ENCODE data around the gene NMRK2. TPM values are rescaled to one million over a fixed set of nuclear protein-coding genes. Genes with fewer than 3 reads are reported as not detected.

NMRK2 gene
- total RNA-seq, 1 experiment from 2014 or later: 61.9 TPM

DNA sequence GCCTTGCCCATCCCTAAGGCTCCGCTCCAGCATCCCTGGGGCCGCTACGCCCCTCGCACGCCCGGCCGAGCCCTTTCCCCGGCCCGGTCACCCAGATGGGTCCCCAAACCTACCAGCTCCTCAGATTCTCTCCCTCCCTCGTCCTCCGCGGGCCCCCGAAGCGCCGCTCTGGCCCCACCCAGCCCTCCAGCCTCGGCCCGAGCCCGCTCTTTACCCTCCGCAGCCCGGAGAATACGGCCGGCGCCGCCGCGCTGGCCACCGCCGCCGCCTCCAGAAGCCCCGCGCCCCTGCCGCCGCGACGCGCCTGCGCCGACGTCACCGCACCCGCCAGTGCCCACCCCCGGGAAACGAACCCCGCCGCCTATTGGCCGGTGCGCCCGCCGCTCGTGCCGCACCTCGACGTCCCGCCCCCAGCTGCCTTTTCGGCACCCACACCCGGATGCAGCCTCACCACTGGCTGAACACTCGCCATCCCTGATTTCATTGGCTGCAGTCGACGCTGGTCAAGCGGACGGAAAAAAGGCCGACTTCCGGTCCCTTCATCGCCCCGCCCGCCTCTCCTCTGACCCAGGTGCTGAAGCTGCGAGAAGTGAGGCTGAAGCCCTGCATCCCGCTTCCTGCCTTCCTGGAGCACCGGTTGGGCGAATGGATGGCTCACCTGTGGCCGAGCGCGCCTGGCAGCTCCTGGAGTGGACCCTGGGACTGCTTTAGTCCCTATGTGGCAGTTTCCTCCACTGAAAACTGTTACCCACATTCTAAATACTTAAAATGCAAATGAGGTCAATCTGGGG, 38.1 kb downstream of the NMRK2 start, which contains the start of gene DAPK3 (continued):
- TF ChIP-seq NFATC4 (CRISPR knock-in tag; IDR thresholded peaks at IDR 0.05): peak; percentile 89; the same call in 1 of the 2 replicates
- TF ChIP-seq, protein P1, sequence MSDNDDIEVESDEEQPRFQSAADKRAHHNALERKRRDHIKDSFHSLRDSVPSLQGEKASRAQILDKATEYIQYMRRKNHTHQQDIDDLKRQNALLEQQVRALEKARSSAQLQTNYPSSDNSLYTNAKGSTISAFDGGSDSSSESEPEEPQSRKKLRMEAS (CRISPR knock-in tag; IDR thresholded peaks at IDR 0.05): peak; percentile 65
- peak; percentile 94 for TF ChIP-seq NFYB (CRISPR knock-in tag; conservative IDR thresholded peaks at IDR 0.05; ENCODE audit: low read depth)
- TF ChIP-seq GABPB1 (CRISPR knock-in tag; IDR thresholded peaks at IDR 0.05): peak; percentile 10; the same call in 1 of the 2 replicates
- no peak for TF ChIP-seq NR1H2 (CRISPR knock-in tag; IDR thresholded peaks at IDR 0.05)
- TF ChIP-seq MXD4 (CRISPR knock-in tag; IDR thresholded peaks at IDR 0.05; ENCODE audit: borderline replicate concordance): no peak
- peak; percentile 8; the same call in 1 of the 2 replicates for TF ChIP-seq TEAD1 (CRISPR knock-in tag; IDR thresholded peaks at IDR 0.05)
- no peak for TF ChIP-seq ZNF317 (CRISPR knock-in tag; IDR thresholded peaks at IDR 0.05; ENCODE audit: borderline replicate concordance, low read depth)
- TF ChIP-seq FOXP1 (CRISPR knock-in tag; IDR thresholded peaks at IDR 0.05; ENCODE audit: borderline replicate concordance): peak; percentile 67
- TF ChIP-seq, protein P2, sequence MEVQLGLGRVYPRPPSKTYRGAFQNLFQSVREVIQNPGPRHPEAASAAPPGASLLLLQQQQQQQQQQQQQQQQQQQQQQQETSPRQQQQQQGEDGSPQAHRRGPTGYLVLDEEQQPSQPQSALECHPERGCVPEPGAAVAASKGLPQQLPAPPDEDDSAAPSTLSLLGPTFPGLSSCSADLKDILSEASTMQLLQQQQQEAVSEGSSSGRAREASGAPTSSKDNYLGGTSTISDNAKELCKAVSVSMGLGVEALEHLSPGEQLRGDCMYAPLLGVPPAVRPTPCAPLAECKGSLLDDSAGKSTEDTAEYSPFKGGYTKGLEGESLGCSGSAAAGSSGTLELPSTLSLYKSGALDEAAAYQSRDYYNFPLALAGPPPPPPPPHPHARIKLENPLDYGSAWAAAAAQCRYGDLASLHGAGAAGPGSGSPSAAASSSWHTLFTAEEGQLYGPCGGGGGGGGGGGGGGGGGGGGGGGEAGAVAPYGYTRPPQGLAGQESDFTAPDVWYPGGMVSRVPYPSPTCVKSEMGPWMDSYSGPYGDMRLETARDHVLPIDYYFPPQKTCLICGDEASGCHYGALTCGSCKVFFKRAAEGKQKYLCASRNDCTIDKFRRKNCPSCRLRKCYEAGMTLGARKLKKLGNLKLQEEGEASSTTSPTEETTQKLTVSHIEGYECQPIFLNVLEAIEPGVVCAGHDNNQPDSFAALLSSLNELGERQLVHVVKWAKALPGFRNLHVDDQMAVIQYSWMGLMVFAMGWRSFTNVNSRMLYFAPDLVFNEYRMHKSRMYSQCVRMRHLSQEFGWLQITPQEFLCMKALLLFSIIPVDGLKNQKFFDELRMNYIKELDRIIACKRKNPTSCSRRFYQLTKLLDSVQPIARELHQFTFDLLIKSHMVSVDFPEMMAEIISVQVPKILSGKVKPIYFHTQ (CRISPR knock-in tag; IDR thresholded peaks at IDR 0.05): peak; percentile 83

DNA sequence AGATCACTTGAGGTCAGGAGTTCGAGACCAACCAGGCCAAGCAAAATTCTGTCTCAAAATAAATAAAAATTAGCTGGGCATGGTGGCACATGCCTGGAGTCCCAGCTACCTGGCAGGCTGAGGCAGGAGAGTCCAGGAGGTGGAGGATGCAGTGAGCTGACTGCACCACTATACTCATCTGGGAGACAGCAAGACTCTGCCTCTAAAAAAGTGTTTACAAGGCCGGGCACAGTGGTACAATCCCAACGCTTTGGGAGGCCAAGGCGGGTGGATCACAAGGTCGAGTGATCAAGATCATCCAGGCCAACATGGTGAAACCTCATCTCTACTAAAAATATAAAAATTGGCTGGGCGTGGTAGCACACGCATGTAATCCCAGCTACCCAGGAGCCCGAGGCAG, 42.3 kb downstream of the NMRK2 start:
- peak; percentile 52; the same call in 1 of the 2 replicates for TF ChIP-seq NFATC4 (CRISPR knock-in tag; IDR thresholded peaks at IDR 0.05)
- peak; percentile 49; the same call in 1 of the 2 replicates for TF ChIP-seq PRRX2 (CRISPR knock-in tag; IDR thresholded peaks at IDR 0.05)
- peak; percentile 12; the same call in 1 of the 2 replicates for TF ChIP-seq ZNF416 (CRISPR knock-in tag; IDR thresholded peaks at IDR 0.05)
- no peak for TF ChIP-seq GTF2I (CRISPR knock-in tag; conservative IDR thresholded peaks at IDR 0.05)
- Mint-ChIP-seq H3K4me3 (no peak overlapping the region), H3K27me3 (ENCODE audit: low read depth) (no peaks in the 10 kb centered on the region), H3K36me3 (peaks cover 45% of the 10 kb centered on the region), H3K9me3 (no peaks in the 10 kb centered on the region), H3K27ac (no peak overlapping the region), H3K4me1 (peaks cover 9% of the 10 kb centered on the region)
- CTCF ChIA-PET: interaction anchor here (0.7 kb wide), 1 partner anchor 165 kb away, joined by 3 read pairs; no protein-coding TSS in a partner anchor
- POLR2A ChIA-PET: interaction anchor here (0.7 to 1.2 kb wide), 4 partner anchors 11 to 1204 kb away, joined by 3 to 7 read pairs (median 4); no protein-coding TSS in a partner anchor
- ATAC-seq: no peak
- DNase-seq (ENCODE audit: low spot score): no peak

DNA sequence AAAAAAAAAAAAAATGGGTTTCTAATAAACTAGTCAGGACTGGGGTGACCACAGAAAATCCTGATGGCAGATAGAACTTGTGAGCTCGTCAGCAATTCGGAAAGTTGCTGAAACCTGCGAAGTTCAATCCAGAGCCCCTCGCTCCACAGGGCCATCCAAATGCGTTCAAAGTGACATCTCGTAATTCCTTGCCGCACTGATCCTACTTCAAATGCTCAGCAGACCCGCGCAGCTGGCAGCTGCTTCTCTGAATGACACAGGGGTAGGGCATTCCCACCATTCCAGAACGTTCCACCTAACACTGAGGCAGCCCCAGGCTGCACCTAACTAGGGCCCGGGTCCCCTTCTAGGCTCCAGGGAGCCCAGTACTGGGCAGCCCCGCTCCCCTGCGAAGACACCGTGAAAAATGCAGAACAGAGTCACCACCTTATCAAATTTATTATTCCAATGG, 42.8 kb downstream of the NMRK2 start:
- ChIA-PET CTCF (interaction anchor here (0.7 kb wide), 1 partner anchor 164 kb away, joined by 3 read pairs; no protein-coding TSS in a partner anchor), POLR2A (interaction anchor here (0.7 to 1.2 kb wide), 4 partner anchors 10 to 1205 kb away, joined by 3 to 7 read pairs (median 4); no protein-coding TSS in a partner anchor)
- DNase-seq (ENCODE audit: low spot score) (no peak), ATAC-seq (no peak)
- H3K36me3 Mint-ChIP-seq: peaks cover 50% of the 10 kb centered on the region
- peaks cover 6% of the 10 kb centered on the region for H3K4me1 Mint-ChIP-seq
- peak overlapping the region; percentile 60 for H3K27ac Mint-ChIP-seq
- H3K4me3 Mint-ChIP-seq: no peak overlapping the region
- H3K9me3 Mint-ChIP-seq: no peaks in the 10 kb centered on the region
- no peaks in the 10 kb centered on the region for H3K27me3 Mint-ChIP-seq (ENCODE audit: low read depth)
- TF ChIP-seq SOX15 (CRISPR knock-in tag; IDR thresholded peaks at IDR 0.05) (no peak), NFATC4 (CRISPR knock-in tag; IDR thresholded peaks at IDR 0.05) (peak; percentile 85), PRRX2 (CRISPR knock-in tag; IDR thresholded peaks at IDR 0.05) (peak; percentile 41; the same call in 1 of the 2 replicates), EMX1 (CRISPR knock-in tag; IDR thresholded peaks at IDR 0.05) (peak; percentile 53; the same call in 1 of the 2 replicates), ZNF396 (CRISPR knock-in tag; IDR thresholded peaks at IDR 0.05; ENCODE audit: borderline replicate concordance) (no peak)
- TF ChIP-seq, protein P3, sequence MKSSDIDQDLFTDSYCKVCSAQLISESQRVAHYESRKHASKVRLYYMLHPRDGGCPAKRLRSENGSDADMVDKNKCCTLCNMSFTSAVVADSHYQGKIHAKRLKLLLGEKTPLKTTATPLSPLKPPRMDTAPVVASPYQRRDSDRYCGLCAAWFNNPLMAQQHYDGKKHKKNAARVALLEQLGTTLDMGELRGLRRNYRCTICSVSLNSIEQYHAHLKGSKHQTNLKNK (CRISPR knock-in tag; IDR thresholded peaks at IDR 0.05): 0 out of 2 replicates have a peak, but pooled peaks have one; percentile 20
- TF ChIP-seq, protein P4, sequence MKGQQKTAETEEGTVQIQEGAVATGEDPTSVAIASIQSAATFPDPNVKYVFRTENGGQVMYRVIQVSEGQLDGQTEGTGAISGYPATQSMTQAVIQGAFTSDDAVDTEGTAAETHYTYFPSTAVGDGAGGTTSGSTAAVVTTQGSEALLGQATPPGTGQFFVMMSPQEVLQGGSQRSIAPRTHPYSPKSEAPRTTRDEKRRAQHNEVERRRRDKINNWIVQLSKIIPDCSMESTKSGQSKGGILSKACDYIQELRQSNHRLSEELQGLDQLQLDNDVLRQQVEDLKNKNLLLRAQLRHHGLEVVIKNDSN (CRISPR knock-in tag; IDR thresholded peaks at IDR 0.05): no peak
- TF ChIP-seq, protein P5, sequence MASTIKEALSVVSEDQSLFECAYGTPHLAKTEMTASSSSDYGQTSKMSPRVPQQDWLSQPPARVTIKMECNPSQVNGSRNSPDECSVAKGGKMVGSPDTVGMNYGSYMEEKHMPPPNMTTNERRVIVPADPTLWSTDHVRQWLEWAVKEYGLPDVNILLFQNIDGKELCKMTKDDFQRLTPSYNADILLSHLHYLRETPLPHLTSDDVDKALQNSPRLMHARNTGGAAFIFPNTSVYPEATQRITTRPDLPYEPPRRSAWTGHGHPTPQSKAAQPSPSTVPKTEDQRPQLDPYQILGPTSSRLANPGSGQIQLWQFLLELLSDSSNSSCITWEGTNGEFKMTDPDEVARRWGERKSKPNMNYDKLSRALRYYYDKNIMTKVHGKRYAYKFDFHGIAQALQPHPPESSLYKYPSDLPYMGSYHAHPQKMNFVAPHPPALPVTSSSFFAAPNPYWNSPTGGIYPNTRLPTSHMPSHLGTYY (CRISPR knock-in tag; IDR thresholded peaks at IDR 0.05): peak; percentile 69; the same call in 1 of the 2 replicates
- TF ChIP-seq, protein P6, sequence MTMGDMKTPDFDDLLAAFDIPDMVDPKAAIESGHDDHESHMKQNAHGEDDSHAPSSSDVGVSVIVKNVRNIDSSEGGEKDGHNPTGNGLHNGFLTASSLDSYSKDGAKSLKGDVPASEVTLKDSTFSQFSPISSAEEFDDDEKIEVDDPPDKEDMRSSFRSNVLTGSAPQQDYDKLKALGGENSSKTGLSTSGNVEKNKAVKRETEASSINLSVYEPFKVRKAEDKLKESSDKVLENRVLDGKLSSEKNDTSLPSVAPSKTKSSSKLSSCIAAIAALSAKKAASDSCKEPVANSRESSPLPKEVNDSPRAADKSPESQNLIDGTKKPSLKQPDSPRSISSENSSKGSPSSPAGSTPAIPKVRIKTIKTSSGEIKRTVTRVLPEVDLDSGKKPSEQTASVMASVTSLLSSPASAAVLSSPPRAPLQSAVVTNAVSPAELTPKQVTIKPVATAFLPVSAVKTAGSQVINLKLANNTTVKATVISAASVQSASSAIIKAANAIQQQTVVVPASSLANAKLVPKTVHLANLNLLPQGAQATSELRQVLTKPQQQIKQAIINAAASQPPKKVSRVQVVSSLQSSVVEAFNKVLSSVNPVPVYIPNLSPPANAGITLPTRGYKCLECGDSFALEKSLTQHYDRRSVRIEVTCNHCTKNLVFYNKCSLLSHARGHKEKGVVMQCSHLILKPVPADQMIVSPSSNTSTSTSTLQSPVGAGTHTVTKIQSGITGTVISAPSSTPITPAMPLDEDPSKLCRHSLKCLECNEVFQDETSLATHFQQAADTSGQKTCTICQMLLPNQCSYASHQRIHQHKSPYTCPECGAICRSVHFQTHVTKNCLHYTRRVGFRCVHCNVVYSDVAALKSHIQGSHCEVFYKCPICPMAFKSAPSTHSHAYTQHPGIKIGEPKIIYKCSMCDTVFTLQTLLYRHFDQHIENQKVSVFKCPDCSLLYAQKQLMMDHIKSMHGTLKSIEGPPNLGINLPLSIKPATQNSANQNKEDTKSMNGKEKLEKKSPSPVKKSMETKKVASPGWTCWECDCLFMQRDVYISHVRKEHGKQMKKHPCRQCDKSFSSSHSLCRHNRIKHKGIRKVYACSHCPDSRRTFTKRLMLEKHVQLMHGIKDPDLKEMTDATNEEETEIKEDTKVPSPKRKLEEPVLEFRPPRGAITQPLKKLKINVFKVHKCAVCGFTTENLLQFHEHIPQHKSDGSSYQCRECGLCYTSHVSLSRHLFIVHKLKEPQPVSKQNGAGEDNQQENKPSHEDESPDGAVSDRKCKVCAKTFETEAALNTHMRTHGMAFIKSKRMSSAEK (CRISPR knock-in tag; IDR thresholded peaks at IDR 0.05; ENCODE audit: borderline replicate concordance): peak; percentile 76; the same call in 1 of the 2 replicates
